Naive thymus-derived CD4-positive, alpha-beta T cell (primary cell): ENCODE results near the gene SUSD2. TPM values are rescaled to one million over a fixed set of nuclear protein-coding genes. Genes with fewer than 3 reads are reported as not detected.

ENCODE experiments used
- ATAC-seq: fragments of 150-1000 bp; cut with Tn5 transposase; 2 replicates; pipeline ENCODE4 v1.10.0; 2021; ENCODE audit warnings: mild to moderate bottlenecking, moderate library complexity
- CTCF ChIA-PET: fragments of 350-600 bp; sonication (Branson Sonifier 250); formaldehyde crosslinking; loops from one replicate; lab custom pipeline; 2021; ENCODE audit warnings: antibody characterized with exemption; lab: Charles Lee
- POLR2A ChIA-PET: fragments of 350-600 bp; sonication (Branson Sonifier 250); formaldehyde crosslinking; loops from one replicate; lab custom pipeline; 2021; ENCODE audit warnings: antibody characterized with exemption, inconsistent platforms; lab: Charles Lee
- DNase-seq, 9 donors: peaks; one replicate each; pipeline versions ENCODE4 v3.0.0 to v3.0.0-alpha.2; 2020 to 2022; ENCODE audit warnings: mixed read lengths in 1 of 9
- H3K27ac ChIP-seq: one replicate; pipeline ENCODE4 v1.7.0; 2013; ENCODE audit warnings: mild to moderate bottlenecking, low read depth, low read length, moderate library complexity
- H3K27me3 ChIP-seq, 2 donors: one replicate each; pipeline ENCODE4 v1.7.0; 2013; ENCODE audit warnings: low read length in 2 of 2, mild to moderate bottlenecking in 2 of 2, moderate library complexity in 2 of 2; ENCODE audit not compliant: control insufficient read depth in 2 of 2, insufficient read depth in 2 of 2
- H3K36me3 ChIP-seq, 3 experiments: 1 replicate in 2 of 3; 2 replicates in 1 of 3; pipeline ENCODE4 v1.7.0; 2013; ENCODE audit warnings: low read length in 3 of 3, mild to moderate bottlenecking in 3 of 3, moderate library complexity in 1 of 3; ENCODE audit not compliant: insufficient read depth in 3 of 3, control insufficient read depth in 2 of 3
- H3K4me1 ChIP-seq, 2 donors: one replicate each; pipeline ENCODE4 v1.7.0; 2013; ENCODE audit warnings: low read length in 2 of 2, mild to moderate bottlenecking in 2 of 2, moderate library complexity in 1 of 2; ENCODE audit not compliant: control insufficient read depth in 2 of 2, insufficient read depth in 2 of 2
- H3K4me3 ChIP-seq: 2 replicates; pipeline ENCODE4 v1.7.0; 2013; ENCODE audit warnings: mild to moderate bottlenecking, low read length
- H3K9me3 ChIP-seq, 3 experiments: 1 replicate in 2 of 3; 2 replicates in 1 of 3; pipeline ENCODE4 v1.7.0; 2013; ENCODE audit warnings: low read length in 3 of 3; ENCODE audit not compliant: control insufficient read depth in 2 of 3
- H3K27ac Mint-ChIP-seq, 9 donors: one replicate each; pipeline ENCODE4 v1.8.0; 2020 to 2022; ENCODE audit warnings: mixed read lengths in 9 of 9, mild to moderate bottlenecking in 8 of 9, moderate library complexity in 5 of 9, inconsistent platforms in 2 of 9
- H3K27me3 Mint-ChIP-seq, 5 donors: one replicate each; pipeline ENCODE4 v1.8.0; 2021 to 2022; ENCODE audit warnings: mixed read lengths in 5 of 5, mild to moderate bottlenecking in 1 of 5
- H3K36me3 Mint-ChIP-seq, 5 donors: one replicate each; pipeline ENCODE4 v1.8.0; 2020 to 2022; ENCODE audit warnings: mixed read lengths in 5 of 5, mild to moderate bottlenecking in 3 of 5, inconsistent platforms in 1 of 5
- H3K4me1 Mint-ChIP-seq, 7 donors: one replicate each; pipeline ENCODE4 v1.8.0; 2020 to 2022; ENCODE audit warnings: mixed read lengths in 7 of 7, mild to moderate bottlenecking in 3 of 7, inconsistent platforms in 1 of 7
- H3K4me3 Mint-ChIP-seq, 10 donors: one replicate each; pipeline ENCODE4 v1.8.0; 2020 to 2022; ENCODE audit warnings: mild to moderate bottlenecking in 10 of 10, mixed read lengths in 10 of 10, moderate library complexity in 6 of 10, inconsistent platforms in 2 of 10
- H3K9me3 Mint-ChIP-seq, 11 donors: one replicate each; pipeline ENCODE4 v1.8.0; 2020 to 2022; ENCODE audit warnings: mixed read lengths in 11 of 11, mild to moderate bottlenecking in 4 of 11, inconsistent platforms in 1 of 11, moderate library complexity in 1 of 11
- intact Hi-C, 2 donors: fragments of 100-400 bp; cut with micrococcal nuclease; formaldehyde crosslinking; loops; one replicate each; pipeline ENCODE4 v1.15.1; 2023
- polyA plus RNA-seq, 2 donors: library from polyadenylated mRNA; unstranded; fragments of 300-500 nt; fragmentation: Illumina TruSeq; gene quantifications; one replicate each; pipeline ENCODE4 v1.2.3, GENCODE V29; 2021
- total RNA-seq, 6 experiments: library from RNA in 5 of 6; stranded (reverse) in 5 of 6; gene quantifications; 1 replicate in 5 of 6; 2 replicates in 1 of 6; pipeline ENCODE4 v1.2.3 and lab custom pipeline; 2021 to 2026

SUSD2 gene
- total and polyA plus RNA-seq, 7 experiments from 2014 or later = 0.40 to 2.3 (median 1.4) TPM; not detected in 1

DNA sequence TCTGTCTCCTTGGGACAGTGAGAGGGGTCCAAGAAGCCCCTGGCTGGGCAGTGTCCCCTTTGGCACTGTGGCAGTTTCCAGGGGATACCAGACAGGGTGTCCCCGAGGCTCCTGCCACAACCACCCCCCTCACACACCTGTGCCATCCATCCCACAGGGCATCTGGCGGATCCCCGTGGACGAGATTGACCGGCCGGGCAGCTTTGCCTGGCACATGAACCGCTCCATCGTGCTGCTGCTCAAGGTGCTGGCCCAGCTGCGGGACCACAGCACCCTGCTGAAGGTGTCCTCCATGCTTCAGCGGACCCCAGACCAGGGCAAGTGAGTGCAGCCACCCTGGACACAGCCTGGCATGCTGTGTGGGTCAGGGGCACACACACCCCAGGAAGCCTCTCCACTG lies 17.0 kb upstream of the SUSD2 start:
- intact Hi-C loops = no loop called here
- Mint-ChIP-seq H3K4me3 (no peak overlapping the region), H3K9me3 (no peaks in the 10 kb centered on the region), H3K27me3 (no peaks in the 10 kb centered on the region), H3K27ac (peak overlapping the region in 3 of 9 donors; percentile 32 to 67 (median 56)), H3K36me3 (peaks cover 0 to 21% (median 5%) of the 10 kb centered on the region in 5 donors), H3K4me1 (peaks cover 13 to 30% (median 26%) of the 10 kb centered on the region in 7 donors)
- peaks cover 10 to 99% (median 23%) of the 10 kb centered on the region in 3 experiments for H3K36me3 ChIP-seq
- H3K4me1 ChIP-seq = peaks cover 0 to 10% of the 10 kb centered on the region in 2 donors
- ATAC-seq (no peak), DNase-seq (no peak)
- H3K9me3 ChIP-seq = no peaks in the 10 kb centered on the region
- ChIA-PET CTCF (interaction anchor here (1.6 kb wide), 1 partner anchor 11 kb away, joined by 6 read pairs; no protein-coding TSS in a partner anchor), POLR2A (interaction anchor here (0.7 to 14.4 kb wide), 3 partner anchors 8 to 24 kb away, joined by 3 to 296 read pairs (median 11); no protein-coding TSS in a partner anchor)
- no peak overlapping the region for H3K27ac ChIP-seq
- no peaks in the 10 kb centered on the region for H3K27me3 ChIP-seq
- no peak overlapping the region for H3K4me3 ChIP-seq

GRCh38 chr22:24164940-24165339 lies 16.3 kb upstream of the SUSD2 start:
- Mint-ChIP-seq H3K4me3 (no peak overlapping the region), H3K27ac (peak overlapping the region in 4 of 9 donors; percentile 32 to 67 (median 47)), H3K27me3 (no peaks in the 10 kb centered on the region), H3K4me1 (peaks cover 11 to 25% (median 20%) of the 10 kb centered on the region in 7 donors), H3K36me3 (peaks cover 0 to 21% (median 5%) of the 10 kb centered on the region in 5 donors), H3K9me3 (no peaks in the 10 kb centered on the region)
- ATAC-seq (no peak), DNase-seq (no peak)
- CTCF ChIA-PET = interaction anchor here (1.6 kb wide), 1 partner anchor 10 kb away, joined by 6 read pairs; no protein-coding TSS in a partner anchor
- H3K4me1 ChIP-seq = peaks cover 0 to 7% of the 10 kb centered on the region in 2 donors
- H3K36me3 ChIP-seq = peaks cover 10 to 99% (median 23%) of the 10 kb centered on the region in 3 experiments
- H3K9me3 ChIP-seq = no peaks in the 10 kb centered on the region
- no peaks in the 10 kb centered on the region for H3K27me3 ChIP-seq
- POLR2A ChIA-PET = interaction anchor here (0.7 to 14.4 kb wide), 3 partner anchors 9 to 25 kb away, joined by 3 to 296 read pairs (median 11); no protein-coding TSS in a partner anchor
- H3K27ac ChIP-seq = no peak overlapping the region
- intact Hi-C loops = no loop called here
- no peak overlapping the region for H3K4me3 ChIP-seq

DNA sequence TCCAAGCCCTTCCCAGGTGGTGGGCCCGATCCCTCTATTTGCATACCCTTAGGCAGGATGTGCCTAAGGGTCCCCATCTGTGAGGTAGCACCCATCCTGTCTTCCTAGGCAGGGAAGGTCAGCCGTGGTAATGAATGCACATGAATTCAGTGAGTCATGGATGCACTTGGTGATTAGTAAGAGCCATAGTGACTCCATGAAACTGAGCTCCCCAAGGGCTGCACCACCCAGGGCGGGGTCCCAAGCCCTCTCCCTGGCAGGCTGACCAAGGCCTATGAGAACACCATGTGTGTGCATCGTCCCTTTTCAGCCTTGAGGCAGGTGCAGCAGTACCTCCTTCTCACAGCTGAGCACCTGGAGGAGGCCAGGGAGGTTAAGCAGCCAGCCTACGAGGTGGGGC lies 15.6 kb upstream of the SUSD2 start:
- no peaks in the 10 kb centered on the region for H3K9me3 Mint-ChIP-seq
- Histone ChIP-seq H3K4me3 (no peak overlapping the region), H3K4me1 (peaks cover 0 to under 1% of the 10 kb centered on the region in 2 donors), H3K36me3 (peaks cover 10 to 97% (median 23%) of the 10 kb centered on the region in 3 experiments), H3K27ac (no peak overlapping the region), H3K27me3 (no peaks in the 10 kb centered on the region), H3K9me3 (no peaks in the 10 kb centered on the region)
- H3K4me1 Mint-ChIP-seq = peaks cover 9 to 17% (median 14%) of the 10 kb centered on the region in 7 donors
- ATAC-seq (no peak), DNase-seq (no peak)
- intact Hi-C loops = no loop called here
- peaks cover 0 to 21% (median 5%) of the 10 kb centered on the region in 5 donors for H3K36me3 Mint-ChIP-seq
- ChIA-PET POLR2A (interaction anchor here (2.6 to 14.4 kb wide), 2 partner anchors 12 to 26 kb away, joined by 11 to 296 read pairs; no protein-coding TSS in a partner anchor), CTCF (interaction anchor here (1.6 kb wide), 1 partner anchor 9 kb away, joined by 6 read pairs; no protein-coding TSS in a partner anchor)
- H3K27ac Mint-ChIP-seq = peak overlapping the region in 2 of 9 donors; percentile 56 to 73
- H3K27me3 Mint-ChIP-seq = no peaks in the 10 kb centered on the region
- H3K4me3 Mint-ChIP-seq = no peak overlapping the region

- no peak overlapping the region for H3K27ac ChIP-seq
- Mint-ChIP-seq H3K4me3 (no peak overlapping the region), H3K27me3 (no peaks in the 10 kb centered on the region), H3K27ac (no peak overlapping the region), H3K4me1 (peaks cover 0 to 11% (median 7%) of the 10 kb centered on the region in 7 donors), H3K36me3 (peaks cover 0 to 21% (median 5%) of the 10 kb centered on the region in 5 donors), H3K9me3 (no peaks in the 10 kb centered on the region)
- POLR2A ChIA-PET = no interaction called here
- CTCF ChIA-PET = interaction anchor here (2.3 kb wide), 1 partner anchor 9 kb away, joined by 9 read pairs; no protein-coding TSS in a partner anchor
- H3K9me3 ChIP-seq = no peaks in the 10 kb centered on the region
- H3K4me1 ChIP-seq = no peaks in the 10 kb centered on the region
- ATAC-seq (no peak), DNase-seq (no peak)
- no peak overlapping the region for H3K4me3 ChIP-seq
- peaks cover 10 to 97% (median 23%) of the 10 kb centered on the region in 3 experiments for H3K36me3 ChIP-seq
- intact Hi-C loops = no loop called here
- H3K27me3 ChIP-seq = no peaks in the 10 kb centered on the region
Observed at GRCh38 chr22:24166811-24167210, 14.5 kb upstream of the SUSD2 start.

GRCh38 chr22:24169439-24170058 lies 11.7 kb upstream of the SUSD2 start:
- Histone ChIP-seq H3K9me3 (no peaks in the 10 kb centered on the region), H3K27me3 (no peaks in the 10 kb centered on the region), H3K4me1 (no peaks in the 10 kb centered on the region), H3K36me3 (peaks cover 17 to 95% (median 28%) of the 10 kb centered on the region in 3 experiments), H3K27ac (peak overlapping the region; percentile 17), H3K4me3 (no peak overlapping the region)
- POLR2A ChIA-PET = interaction anchor here (1.0 kb wide), 1 partner anchor 13 kb away, joined by 3 read pairs; no protein-coding TSS in a partner anchor
- CTCF ChIA-PET = no interaction called here
- Mint-ChIP-seq H3K9me3 (no peaks in the 10 kb centered on the region), H3K27me3 (no peaks in the 10 kb centered on the region), H3K27ac (peak overlapping the region in 3 of 9 donors; percentile 31 to 65 (median 37)), H3K4me3 (no peak overlapping the region), H3K4me1 (peaks cover 0 to 7% (median 0%) of the 10 kb centered on the region in 7 donors), H3K36me3 (peaks cover 0 to 18% (median 5%) of the 10 kb centered on the region in 5 donors)
- ATAC-seq = no peak
- intact Hi-C loops = no loop called here
- DNase-seq = no peak

DNA sequence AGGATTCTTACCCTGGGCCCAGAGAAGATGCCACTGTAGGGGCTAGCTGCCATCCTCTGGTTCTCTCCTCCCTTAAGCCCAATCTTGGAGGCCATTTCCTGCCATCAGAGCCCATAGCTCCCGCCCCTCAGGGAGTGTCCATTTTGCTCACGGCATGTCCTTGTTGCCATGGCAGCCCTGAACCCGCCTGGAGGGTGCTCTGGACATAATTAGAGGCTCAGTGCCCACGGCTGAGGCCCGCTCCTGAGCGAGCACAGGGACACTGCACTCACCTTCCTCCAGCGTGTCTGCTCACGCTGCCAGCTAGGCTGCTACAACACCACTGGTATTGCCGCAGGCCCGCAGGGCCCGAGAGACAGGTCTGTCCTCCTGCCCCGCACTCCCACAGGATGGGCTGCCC lies 11.1 kb upstream of the SUSD2 start:
- intact Hi-C loops = no loop called here
- H3K36me3 Mint-ChIP-seq = peaks cover 0 to 16% (median 5%) of the 10 kb centered on the region in 5 donors

More for the DNA sequence above, 11.1 kb upstream of the SUSD2 start:
- ChIA-PET POLR2A (interaction anchor here (0.7 kb wide), 1 partner anchor 10 kb away, joined by 3 read pairs; no protein-coding TSS in a partner anchor), CTCF (interaction anchor here (1.1 to 7.4 kb wide), 2 partner anchors 37 to 44 kb away, joined by 3 to 93 read pairs; no protein-coding TSS in a partner anchor)
- no peak for DNase-seq
- H3K27ac ChIP-seq = peak overlapping the region; percentile 17
- no peaks in the 10 kb centered on the region for H3K27me3 Mint-ChIP-seq
- H3K4me3 ChIP-seq = no peak overlapping the region
- H3K4me1 ChIP-seq = no peaks in the 10 kb centered on the region
- no peaks in the 10 kb centered on the region for H3K27me3 ChIP-seq
- no peaks in the 10 kb centered on the region for H3K9me3 ChIP-seq
- H3K9me3 Mint-ChIP-seq = no peaks in the 10 kb centered on the region
- H3K36me3 ChIP-seq = peaks cover 17 to 95% (median 28%) of the 10 kb centered on the region in 3 experiments
- peak overlapping the region in 2 of 9 donors; percentile 17 to 19 for H3K27ac Mint-ChIP-seq
- H3K4me3 Mint-ChIP-seq = no peak overlapping the region
- H3K4me1 Mint-ChIP-seq = peaks cover 0 to 7% (median 0%) of the 10 kb centered on the region in 7 donors
- ATAC-seq = no peak
